ENCODE data around the gene PTPRT. TPM values are rescaled to one million over a fixed set of nuclear protein-coding genes. Genes with fewer than 3 reads are reported as not detected.

PTPRT gene
- total RNA-seq, 4 donors from 2014 or later: 0.57 to 2.0 (median 0.83) TPM

GRCh38 chr20:43014206-43014605 is 175.5 kb downstream of the PTPRT start:
- TF ChIP-seq CTCF (IDR thresholded peaks at IDR 0.05; ENCODE audit: low read depth): no peak

- TF ChIP-seq CTCF (IDR thresholded peaks at IDR 0.05; ENCODE audit: low read depth): no peak
These were observed 178.2 kb downstream of the PTPRT start for GRCh38 chr20:43011491-43011890.

GRCh38 chr20:43009532-43009931 is 180.2 kb downstream of the PTPRT start:
- no peak for TF ChIP-seq CTCF (IDR thresholded peaks at IDR 0.05; ENCODE audit: low read depth)

GRCh38 chr20:43007525-43007924 is 182.2 kb downstream of the PTPRT start:
- no peak for TF ChIP-seq CTCF (IDR thresholded peaks at IDR 0.05; ENCODE audit: low read depth)

- TF ChIP-seq CTCF (IDR thresholded peaks at IDR 0.05; ENCODE audit: low read depth): no peak
These were observed 182.9 kb downstream of the PTPRT start for GRCh38 chr20:43006651-43007375.

GRCh38 chr20:43003318-43003944 is 186.3 kb downstream of the PTPRT start:
- no peak for TF ChIP-seq CTCF (IDR thresholded peaks at IDR 0.05; ENCODE audit: low read depth)

GRCh38 chr20:42996141-42996540 is 193.6 kb downstream of the PTPRT start:
- no peak for TF ChIP-seq CTCF (IDR thresholded peaks at IDR 0.05; ENCODE audit: low read depth)
